Keratinocyte (primary cell): ENCODE data around the gene DACT2.

Source experiments
- EZH2 ChIP-seq: IDR thresholded peaks from one replicate; pipeline ENCODE4 v1.6.1; 2012; ENCODE audit warnings: inconsistent platforms, mild to moderate bottlenecking, low read length, moderate library complexity
- TF ChIP-seq, protein P1 (sequence below), 3 experiments: IDR thresholded peaks in 1 of 3; conservative IDR thresholded peaks in 1 of 3; optimal IDR thresholded peaks in 1 of 3; 2 replicates in 2 of 3; 3 replicates in 1 of 3; pipeline versions ENCODE3 to v1.5.1; 2011; ENCODE audit warnings: low read length in 3 of 3, mild to moderate bottlenecking in 3 of 3, moderate library complexity in 2 of 3, control low read depth in 1 of 3, inconsistent platforms in 1 of 3; ENCODE audit not compliant: insufficient read depth in 2 of 3; ENCODE audit errors: extremely low read depth in 1 of 3

DNA sequence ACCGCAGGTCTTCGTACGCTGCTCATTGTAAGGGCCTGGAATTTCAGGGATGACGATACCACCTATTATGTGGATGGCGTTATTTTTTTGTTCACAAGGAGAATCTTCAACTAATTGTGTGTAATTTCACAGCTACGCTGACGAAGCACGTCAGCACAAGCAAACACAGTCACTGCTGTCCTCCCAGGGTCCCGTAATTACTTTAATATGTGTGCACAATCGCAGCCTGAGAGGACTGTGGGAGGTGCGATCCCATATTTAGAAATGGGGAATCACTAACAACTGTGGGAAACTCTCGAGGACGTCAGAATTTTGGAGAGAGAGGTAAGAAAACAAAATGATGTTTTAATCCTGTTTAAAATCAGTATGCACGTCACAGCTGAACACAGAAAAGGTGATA lies 40.2 kb upstream of the DACT2 start:
- TF ChIP-seq, protein P1, sequence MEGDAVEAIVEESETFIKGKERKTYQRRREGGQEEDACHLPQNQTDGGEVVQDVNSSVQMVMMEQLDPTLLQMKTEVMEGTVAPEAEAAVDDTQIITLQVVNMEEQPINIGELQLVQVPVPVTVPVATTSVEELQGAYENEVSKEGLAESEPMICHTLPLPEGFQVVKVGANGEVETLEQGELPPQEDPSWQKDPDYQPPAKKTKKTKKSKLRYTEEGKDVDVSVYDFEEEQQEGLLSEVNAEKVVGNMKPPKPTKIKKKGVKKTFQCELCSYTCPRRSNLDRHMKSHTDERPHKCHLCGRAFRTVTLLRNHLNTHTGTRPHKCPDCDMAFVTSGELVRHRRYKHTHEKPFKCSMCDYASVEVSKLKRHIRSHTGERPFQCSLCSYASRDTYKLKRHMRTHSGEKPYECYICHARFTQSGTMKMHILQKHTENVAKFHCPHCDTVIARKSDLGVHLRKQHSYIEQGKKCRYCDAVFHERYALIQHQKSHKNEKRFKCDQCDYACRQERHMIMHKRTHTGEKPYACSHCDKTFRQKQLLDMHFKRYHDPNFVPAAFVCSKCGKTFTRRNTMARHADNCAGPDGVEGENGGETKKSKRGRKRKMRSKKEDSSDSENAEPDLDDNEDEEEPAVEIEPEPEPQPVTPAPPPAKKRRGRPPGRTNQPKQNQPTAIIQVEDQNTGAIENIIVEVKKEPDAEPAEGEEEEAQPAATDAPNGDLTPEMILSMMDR (optimal IDR thresholded peaks at IDR 0.05 in 1 of 3, IDR thresholded peaks at IDR 0.05 in 1 of 3, conservative IDR thresholded peaks at IDR 0.05 in 1 of 3; ENCODE audit: extremely low read depth in 1 of 3, insufficient read depth in 2 of 3, low read length in 3 of 3) = no peak
- no peak for TF ChIP-seq EZH2
